Mucosa of descending colon (tissue), 3 donors: ENCODE data around the gene C1QB. TPM values are rescaled to one million over a fixed set of nuclear protein-coding genes. Genes with fewer than 3 reads are reported as not detected.

ENCODE experiments used
- ATAC-seq: fragments of 200-7000 bp; cut with Tn5 transposase; one replicate; pipeline ENCODE4 v1.9.1; 2020; ENCODE audit warnings: mild to moderate bottlenecking, moderate library complexity
- DNase-seq, 3 donors: peaks; one replicate each; pipeline ENCODE4 v3.0.0-alpha.2; 2020
- H3K36me3 ChIP-seq: fragments of 200-600 bp; one replicate; pipeline ENCODE4 v1.8.0; 2021; ENCODE audit warnings: low read depth, mild to moderate bottlenecking
- H3K4me1 ChIP-seq: fragments of 200-600 bp; one replicate; pipeline ENCODE4 v1.8.0; 2021; ENCODE audit warnings: low read depth, mild to moderate bottlenecking
- H3K4me3 ChIP-seq: fragments of 200-600 bp; one replicate; pipeline ENCODE4 v1.8.0; 2021; ENCODE audit warnings: mild to moderate bottlenecking
- H3K9me3 ChIP-seq: fragments of 200-600 bp; one replicate; pipeline ENCODE4 v1.8.0; 2021; ENCODE audit warnings: mild to moderate bottlenecking
- intact Hi-C, 2 donors: fragments of 100-400 bp; cut with DNase I in 1 of 2; cut with micrococcal nuclease in 1 of 2; formaldehyde crosslinking; loops; one replicate each; pipeline versions ENCODE4 v1.11.0 to v1.11.1; 2022; cut with DNase I, micrococcal nuclease
- total RNA-seq, 3 donors: library from RNA; stranded (reverse); fragmentation: NEBNext Ultra II Directional in 2 of 3; extraction: Animal tissue kit (Norgen Biotek cat#: 25700) in 2 of 3; gene quantifications; one replicate each; pipeline versions ENCODE4 v1.2.1 to v1.2.4, GENCODE V29; 2021 to 2023
- TF ChIP-seq, protein P1 (sequence below): fragments of 200-600 bp; IDR thresholded peaks from one replicate; pipeline ENCODE4 v1.8.0; 2022; ENCODE audit warnings: antibody characterized with exemption, mild to moderate bottlenecking
- donor health status: DM: no; HTN: no; CAD: no; lungs with moderate emphysema.
- donor health status: DM: no; HTN: no; CAD: no.
- donor health status: DM: no; HTN: yes; CAD: no.

The C1QB gene
- total RNA-seq, 3 donors from 2014 or later, result 36.9 to 217 (median 215) TPM

DNA sequence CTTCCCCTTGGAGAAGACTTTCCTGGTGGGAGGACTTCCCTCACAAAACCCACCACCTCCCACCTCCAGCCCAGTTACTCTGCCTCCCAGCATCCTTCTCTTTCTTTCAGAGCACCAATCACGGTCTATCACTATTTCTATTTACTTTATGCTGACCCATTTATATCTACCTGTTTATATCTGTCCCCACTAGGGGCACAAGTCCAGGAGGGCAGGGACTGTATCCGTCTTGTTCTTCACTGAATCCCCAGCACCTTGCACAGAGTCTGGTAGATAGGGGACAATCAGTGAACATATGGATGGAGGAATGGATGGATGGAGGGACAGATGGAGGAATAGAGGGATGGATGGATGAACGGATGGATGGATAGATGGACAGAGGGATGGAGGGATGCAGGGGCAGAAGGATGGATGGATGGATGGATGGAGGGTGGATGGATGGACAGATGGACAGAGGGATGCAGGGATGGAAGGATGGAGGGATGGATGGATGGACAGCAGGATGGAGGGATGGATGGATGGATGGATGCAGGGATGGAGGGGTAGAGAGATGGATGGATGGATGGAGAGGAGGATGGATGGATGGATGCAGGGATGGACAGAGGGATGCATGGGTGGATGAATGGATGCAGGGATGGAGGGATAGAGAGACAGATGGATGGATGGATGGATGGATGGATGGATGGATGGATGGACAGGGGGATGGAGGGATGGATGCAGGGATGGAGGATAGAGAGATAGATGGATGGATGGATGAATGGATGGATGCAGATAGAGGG, 5.5 kb downstream of the C1QB start:
- TF ChIP-seq, protein P1, sequence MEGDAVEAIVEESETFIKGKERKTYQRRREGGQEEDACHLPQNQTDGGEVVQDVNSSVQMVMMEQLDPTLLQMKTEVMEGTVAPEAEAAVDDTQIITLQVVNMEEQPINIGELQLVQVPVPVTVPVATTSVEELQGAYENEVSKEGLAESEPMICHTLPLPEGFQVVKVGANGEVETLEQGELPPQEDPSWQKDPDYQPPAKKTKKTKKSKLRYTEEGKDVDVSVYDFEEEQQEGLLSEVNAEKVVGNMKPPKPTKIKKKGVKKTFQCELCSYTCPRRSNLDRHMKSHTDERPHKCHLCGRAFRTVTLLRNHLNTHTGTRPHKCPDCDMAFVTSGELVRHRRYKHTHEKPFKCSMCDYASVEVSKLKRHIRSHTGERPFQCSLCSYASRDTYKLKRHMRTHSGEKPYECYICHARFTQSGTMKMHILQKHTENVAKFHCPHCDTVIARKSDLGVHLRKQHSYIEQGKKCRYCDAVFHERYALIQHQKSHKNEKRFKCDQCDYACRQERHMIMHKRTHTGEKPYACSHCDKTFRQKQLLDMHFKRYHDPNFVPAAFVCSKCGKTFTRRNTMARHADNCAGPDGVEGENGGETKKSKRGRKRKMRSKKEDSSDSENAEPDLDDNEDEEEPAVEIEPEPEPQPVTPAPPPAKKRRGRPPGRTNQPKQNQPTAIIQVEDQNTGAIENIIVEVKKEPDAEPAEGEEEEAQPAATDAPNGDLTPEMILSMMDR, result no peak
- Histone ChIP-seq H3K9me3 (no peaks in the 10 kb centered on the region), H3K36me3 (no peaks in the 10 kb centered on the region), H3K4me3 (no peak overlapping the region), H3K4me1 (no peaks in the 10 kb centered on the region)
- DNase-seq (no peak), ATAC-seq (no peak)
- intact Hi-C loops, result no loop called here

DNA sequence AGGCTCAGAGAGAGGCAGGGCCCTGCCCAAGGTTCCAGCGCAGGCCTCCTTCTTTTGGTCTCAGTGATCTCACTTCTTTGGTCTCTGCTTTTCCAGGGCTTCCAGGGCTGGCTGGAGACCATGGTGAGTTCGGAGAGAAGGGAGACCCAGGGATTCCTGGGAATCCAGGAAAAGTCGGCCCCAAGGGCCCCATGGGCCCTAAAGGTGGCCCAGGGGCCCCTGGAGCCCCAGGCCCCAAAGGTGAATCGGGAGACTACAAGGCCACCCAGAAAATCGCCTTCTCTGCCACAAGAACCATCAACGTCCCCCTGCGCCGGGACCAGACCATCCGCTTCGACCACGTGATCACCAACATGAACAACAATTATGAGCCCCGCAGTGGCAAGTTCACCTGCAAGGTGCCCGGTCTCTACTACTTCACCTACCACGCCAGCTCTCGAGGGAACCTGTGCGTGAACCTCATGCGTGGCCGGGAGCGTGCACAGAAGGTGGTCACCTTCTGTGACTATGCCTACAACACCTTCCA, 7.7 kb downstream of the C1QB start:
- Histone ChIP-seq H3K9me3 (no peaks in the 10 kb centered on the region), H3K36me3 (no peaks in the 10 kb centered on the region), H3K4me1 (no peaks in the 10 kb centered on the region), H3K4me3 (no peak overlapping the region)
- ATAC-seq (no peak), DNase-seq (no peak)
- TF ChIP-seq, protein P1, result no peak
- intact Hi-C loops, result no loop called here

DNA sequence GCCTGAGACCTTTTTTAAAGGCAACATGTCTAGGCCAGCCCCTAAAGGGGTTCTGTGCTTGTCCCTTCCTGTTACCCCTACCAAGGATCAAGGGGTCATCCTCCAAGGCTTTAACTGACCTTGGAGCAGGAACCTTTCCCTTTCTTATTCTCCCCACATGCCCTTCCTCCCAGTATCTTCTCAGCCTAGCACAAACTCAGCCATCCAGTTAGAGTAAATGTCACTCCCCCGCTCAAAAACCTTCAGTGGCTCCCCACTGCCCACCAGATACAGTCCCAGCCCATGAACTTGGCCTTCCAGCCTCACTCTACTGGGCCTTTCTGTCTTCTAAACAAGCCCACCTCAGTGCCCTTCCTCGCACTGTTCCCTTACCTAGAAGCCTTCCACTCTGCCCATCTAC, 8.8 kb downstream of the C1QB start:
- no peak for ATAC-seq
- DNase-seq, result no peak
- H3K4me3 ChIP-seq, result no peak overlapping the region
- H3K36me3 ChIP-seq, result no peaks in the 10 kb centered on the region
- H3K4me1 ChIP-seq, result no peaks in the 10 kb centered on the region
- TF ChIP-seq, protein P1, result no peak
- no peaks in the 10 kb centered on the region for H3K9me3 ChIP-seq
- intact Hi-C loops, result no loop called here

DNA sequence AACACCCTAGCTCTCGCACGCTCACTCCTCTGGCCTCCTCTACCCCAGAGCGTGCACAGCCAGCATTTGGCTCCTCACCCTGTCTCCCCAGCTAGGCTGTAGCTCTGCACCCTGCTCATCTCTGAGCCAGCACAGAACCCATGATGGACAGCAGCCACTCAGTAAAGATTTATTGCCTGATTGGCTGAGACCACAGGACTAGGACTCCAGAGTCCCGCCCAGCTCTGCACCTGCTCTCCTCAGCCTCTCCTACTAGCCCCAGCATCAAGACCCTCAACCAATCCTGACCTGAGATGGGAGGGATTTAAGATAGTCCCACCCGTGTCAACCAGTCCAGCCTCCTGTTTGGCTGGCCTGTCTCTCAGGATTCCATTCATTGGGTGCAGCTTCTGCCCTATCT, 9.3 kb downstream of the C1QB start:
- H3K4me3 ChIP-seq, result no peak overlapping the region
- DNase-seq (no peak), ATAC-seq (peak; percentile 85)
- intact Hi-C loops, result no loop called here
- no peaks in the 10 kb centered on the region for H3K9me3 ChIP-seq
- TF ChIP-seq, protein P1, result no peak
- no peaks in the 10 kb centered on the region for H3K36me3 ChIP-seq
- no peaks in the 10 kb centered on the region for H3K4me1 ChIP-seq

GRCh38 chr1:22662986-22663408, 10.0 kb downstream of the C1QB start:
- intact Hi-C loops, result no loop called here
- Histone ChIP-seq H3K9me3 (no peaks in the 10 kb centered on the region), H3K36me3 (no peaks in the 10 kb centered on the region), H3K4me3 (no peak overlapping the region), H3K4me1 (no peaks in the 10 kb centered on the region)
- ATAC-seq, result no peak
- DNase-seq, result no peak
- TF ChIP-seq, protein P1, result no peak
